Trophoblast cell (in vitro differentiated cells and primary cell): Measurements from ENCODE around the gene HEXB.
A peak's percentile ranks its signal among the peaks of the same experiment; 100 is the strongest.

Source experiments
- DNase-seq, 2 donors: peaks; one replicate each; pipeline ENCODE4 v3.0.0-alpha.2; 2016
- H2AFZ ChIP-seq: 2 replicates; pipeline ENCODE4 v1.6.1; 2013; ENCODE audit warnings: low read length, moderate library complexity, mild to moderate bottlenecking; ENCODE audit not compliant: insufficient read depth, poor library complexity
- H2AK5ac ChIP-seq: 2 replicates; pipeline ENCODE4 v1.6.1; 2013; ENCODE audit warnings: mild to moderate bottlenecking, low read length
- H2BK120ac ChIP-seq: 2 replicates; pipeline ENCODE4 v1.6.1; 2013; ENCODE audit warnings: low read length, mild to moderate bottlenecking, moderate library complexity; ENCODE audit not compliant: insufficient read depth, poor library complexity
- H2BK12ac ChIP-seq: 2 replicates; pipeline ENCODE4 v1.6.1; 2013; ENCODE audit warnings: mild to moderate bottlenecking, low read length, moderate library complexity
- H2BK5ac ChIP-seq: 2 replicates; pipeline ENCODE4 v1.6.1; 2013; ENCODE audit warnings: low read length, low read depth, moderate library complexity, mild to moderate bottlenecking; ENCODE audit not compliant: poor library complexity
- H3K14ac ChIP-seq: 2 replicates; pipeline ENCODE4 v1.6.1; 2013; ENCODE audit warnings: mild to moderate bottlenecking, low read length
- H3K18ac ChIP-seq: 2 replicates; pipeline ENCODE4 v1.6.1; 2013; ENCODE audit warnings: mild to moderate bottlenecking, low read length
- H3K23ac ChIP-seq: 2 replicates; pipeline ENCODE4 v1.6.1; 2013; ENCODE audit warnings: low read length
- H3K27ac ChIP-seq: 2 replicates; pipeline ENCODE4 v1.5.1; 2013; ENCODE audit warnings: low read depth, mild to moderate bottlenecking, inconsistent platforms, low read length, moderate library complexity
- H3K27me3 ChIP-seq: 2 replicates; pipeline ENCODE4 v1.6.1; 2013; ENCODE audit warnings: inconsistent platforms, mild to moderate bottlenecking, low read length, moderate library complexity; ENCODE audit not compliant: insufficient read depth
- H3K36me3 ChIP-seq, 2 experiments: 1 replicate in 1 of 2; 2 replicates in 1 of 2; pipeline ENCODE4 v1.6.1; 2013; ENCODE audit warnings: low read length in 2 of 2, mild to moderate bottlenecking in 2 of 2, moderate library complexity in 1 of 2; ENCODE audit not compliant: insufficient read depth in 2 of 2, control insufficient read depth in 1 of 2
- H3K4ac ChIP-seq: 2 replicates; pipeline ENCODE4 v1.6.1; 2013; ENCODE audit warnings: low read depth, mild to moderate bottlenecking, low read length, moderate library complexity
- H3K4me1 ChIP-seq, 2 experiments: 1 replicate in 1 of 2; 2 replicates in 1 of 2; pipeline ENCODE4 v1.6.1; 2013; ENCODE audit warnings: low read length in 2 of 2, mild to moderate bottlenecking in 2 of 2, moderate library complexity in 1 of 2; ENCODE audit not compliant: insufficient read depth in 2 of 2, control insufficient read depth in 1 of 2
- H3K4me2 ChIP-seq: 2 replicates; pipeline ENCODE4 v1.6.1; 2013; ENCODE audit warnings: inconsistent platforms, mild to moderate bottlenecking, low read length, moderate library complexity
- H3K4me3 ChIP-seq: 2 replicates; pipeline ENCODE4 v1.5.1; 2013; ENCODE audit warnings: mild to moderate bottlenecking, low read depth, low read length, inconsistent platforms
- H3K79me1 ChIP-seq: one replicate; pipeline ENCODE4 v1.6.1; 2013; ENCODE audit warnings: low read length
- H3K79me2 ChIP-seq: 2 replicates; pipeline ENCODE4 v1.6.1; 2013; ENCODE audit warnings: low read length, mild to moderate bottlenecking; ENCODE audit not compliant: control insufficient read depth, insufficient read depth, poor library complexity
- H3K9ac ChIP-seq: 2 replicates; pipeline ENCODE4 v1.6.1; 2013; ENCODE audit warnings: mild to moderate bottlenecking, low read length
- H3K9me3 ChIP-seq: 2 replicates; pipeline ENCODE4 v1.6.1; 2013; ENCODE audit warnings: low read depth, mild to moderate bottlenecking, control low read depth, inconsistent platforms, low read length; ENCODE audit not compliant: insufficient read depth
- H4K12ac ChIP-seq: 2 replicates; pipeline ENCODE4 v1.6.1; 2013; ENCODE audit warnings: low read depth, mild to moderate bottlenecking, low read length, moderate library complexity
- H4K8ac ChIP-seq: 2 replicates; pipeline ENCODE4 v1.6.1; 2013; ENCODE audit warnings: low read depth, mild to moderate bottlenecking, low read length, moderate library complexity
- H4K91ac ChIP-seq: one replicate; pipeline ENCODE4 v1.6.1; 2013; ENCODE audit warnings: low read depth, mild to moderate bottlenecking, low read length, moderate library complexity
- WGBS: extraction: QIAGEN DNeasy Blood & Tissue Kit; methylation state at CpG from one replicate; pipeline ENCODE4 v1.1.7; 2013; ENCODE audit warnings: missing lambda C conversion rate; ENCODE audit not compliant: insufficient read length, insufficient coverage; ENCODE audit errors: extremely low coverage; 5-methylcytosine and 5-hydroxymethylcytosine counted together

The HEXB gene

GRCh38 chr5:74647096-74647495, 37.9 kb upstream of the HEXB start:
- peak overlapping the region; percentile 39 for H2BK5ac ChIP-seq
- H3K4me2 ChIP-seq = no peak overlapping the region
- H3K9ac ChIP-seq = no peak overlapping the region
- no peak overlapping the region for H2AFZ ChIP-seq
- peak overlapping the region; percentile 53 for H2BK120ac ChIP-seq
- no peak overlapping the region for H3K18ac ChIP-seq
- H3K4ac ChIP-seq = no peak overlapping the region
- no peak for DNase-seq
- no peaks in the 10 kb centered on the region for H3K9me3 ChIP-seq
- no peaks in the 10 kb centered on the region for H3K36me3 ChIP-seq
- H4K12ac ChIP-seq = no peak overlapping the region
- H3K14ac ChIP-seq = no peak overlapping the region
- H3K23ac ChIP-seq = no peak overlapping the region
- no peaks in the 10 kb centered on the region for H3K27me3 ChIP-seq
- no peak overlapping the region for H2AK5ac ChIP-seq
- no peak overlapping the region for H4K8ac ChIP-seq
- H3K4me1 ChIP-seq = peaks cover 11 to 18% of the 10 kb centered on the region in 2 experiments
- no peak overlapping the region for H3K27ac ChIP-seq
- peaks cover 23% of the 10 kb centered on the region for H3K79me1 ChIP-seq
- H3K4me3 ChIP-seq = no peak overlapping the region
- peaks cover 4% of the 10 kb centered on the region for H3K79me2 ChIP-seq
- WGBS = no CpG with 5 or more reads among the region's 1 CpG
- peak overlapping the region; percentile 69 for H2BK12ac ChIP-seq
- H4K91ac ChIP-seq = peak overlapping the region; percentile 51

DNA sequence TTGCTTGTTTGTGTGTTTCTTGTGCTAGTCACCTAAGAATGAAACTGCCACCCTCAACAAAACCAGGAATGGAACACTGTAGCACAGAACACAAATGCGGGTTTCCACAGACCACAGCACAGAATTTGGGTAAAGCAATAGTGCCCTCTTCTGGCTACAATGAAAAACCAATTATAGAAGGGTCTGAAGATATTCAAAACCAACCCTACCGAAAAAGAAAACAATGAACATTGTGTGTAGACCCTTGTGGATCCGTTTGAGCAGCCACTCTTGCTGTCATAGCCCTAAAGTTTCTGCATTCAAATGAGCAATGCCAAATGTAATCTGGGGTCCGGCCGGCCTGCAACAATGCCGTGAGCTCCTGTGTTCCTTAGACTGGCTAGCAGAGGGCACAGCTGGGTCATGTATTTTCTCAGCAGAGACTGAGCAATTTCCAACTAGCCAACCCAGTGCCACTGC, 36.2 kb upstream of the HEXB start:
- WGBS = no CpG with 5 or more reads among the region's 6 CpGs
- no peak overlapping the region for H2AFZ ChIP-seq
- peaks cover 9% of the 10 kb centered on the region for H3K79me1 ChIP-seq
- no peaks in the 10 kb centered on the region for H3K27me3 ChIP-seq
- H3K4me1 ChIP-seq = peaks cover 1 to 4% of the 10 kb centered on the region in 2 experiments
- H3K4ac ChIP-seq = no peak overlapping the region
- H2BK120ac ChIP-seq = no peak overlapping the region
- H4K12ac ChIP-seq = no peak overlapping the region
- no peak overlapping the region for H2BK5ac ChIP-seq
- H2BK12ac ChIP-seq = no peak overlapping the region
- peaks cover 1% of the 10 kb centered on the region for H3K79me2 ChIP-seq
- no peak overlapping the region for H3K27ac ChIP-seq
- no peaks in the 10 kb centered on the region for H3K36me3 ChIP-seq
- H2AK5ac ChIP-seq = no peak overlapping the region
- H4K91ac ChIP-seq = peak overlapping the region; percentile 80
- H4K8ac ChIP-seq = no peak overlapping the region
- no peak overlapping the region for H3K4me3 ChIP-seq
- H3K23ac ChIP-seq = no peak overlapping the region
- H3K14ac ChIP-seq = no peak overlapping the region
- no peak overlapping the region for H3K18ac ChIP-seq
- no peak overlapping the region for H3K9ac ChIP-seq
- DNase-seq = peak; percentile 65 to 86
- H3K4me2 ChIP-seq = no peak overlapping the region
- no peaks in the 10 kb centered on the region for H3K9me3 ChIP-seq

DNA sequence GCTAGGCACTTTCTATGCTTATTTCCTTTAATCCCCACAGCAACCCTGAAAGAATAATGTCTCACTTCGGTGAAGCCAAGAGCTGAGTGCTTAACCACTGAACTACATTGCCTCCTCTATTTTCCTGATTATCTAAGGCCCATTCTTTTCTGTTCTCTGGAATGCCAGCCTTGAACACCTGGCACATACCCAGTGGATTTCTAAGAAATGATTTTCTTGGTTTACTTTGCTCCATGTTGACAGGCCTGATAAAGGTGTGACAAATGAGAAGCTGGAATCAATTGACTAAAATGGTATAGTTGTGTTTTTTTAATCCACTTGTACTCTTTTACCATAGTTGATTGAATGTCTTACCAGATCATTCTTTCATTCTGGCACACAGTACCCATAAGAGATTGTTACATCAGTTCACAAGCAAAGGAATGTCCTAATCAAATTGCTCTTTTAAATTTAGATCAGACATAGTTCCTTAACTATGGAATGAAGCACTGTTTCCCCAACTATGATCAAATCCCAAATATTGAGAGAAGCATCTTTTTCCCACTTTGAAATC, 35.5 kb upstream of the HEXB start:
- DNase-seq = no peak
- Histone ChIP-seq H3K27me3 (no peaks in the 10 kb centered on the region), H3K23ac (no peak overlapping the region), H3K4me1 (no peaks in the 10 kb centered on the region), H3K9ac (no peak overlapping the region), H3K27ac (no peak overlapping the region), H3K79me1 (peaks cover 5% of the 10 kb centered on the region), H4K91ac (no peak overlapping the region), H2BK12ac (no peak overlapping the region), H3K79me2 (no peaks in the 10 kb centered on the region), H3K18ac (no peak overlapping the region), H3K4me2 (no peak overlapping the region), H4K8ac (no peak overlapping the region), H2AFZ (no peak overlapping the region), H4K12ac (no peak overlapping the region), H2BK5ac (no peak overlapping the region), H3K14ac (no peak overlapping the region), H3K36me3 (no peaks in the 10 kb centered on the region), H3K4me3 (no peak overlapping the region), H2BK120ac (no peak overlapping the region), H2AK5ac (no peak overlapping the region), H3K4ac (no peak overlapping the region), H3K9me3 (no peaks in the 10 kb centered on the region)
- no CpG with 5 or more reads among the region's 1 CpG for WGBS

DNA sequence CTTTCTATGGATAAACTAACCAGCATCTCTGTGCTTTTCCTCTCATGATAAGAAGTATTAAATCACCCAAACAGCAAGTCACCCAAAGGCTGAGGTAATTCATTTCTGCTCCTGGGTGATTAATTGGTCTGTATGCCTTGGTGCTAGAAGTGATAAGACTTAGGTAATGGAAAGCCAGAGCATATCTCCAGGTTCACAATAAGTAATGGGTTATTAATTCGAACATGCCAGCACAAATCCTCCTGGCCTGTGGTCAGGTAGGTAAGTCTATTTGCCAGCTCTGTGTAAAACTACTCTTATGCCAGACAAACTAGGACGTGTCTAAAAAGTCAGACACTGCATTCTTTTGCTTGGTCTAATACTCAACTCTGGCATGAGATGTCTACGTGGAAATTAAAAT, 33.3 kb upstream of the HEXB start:
- no peaks in the 10 kb centered on the region for H3K27me3 ChIP-seq
- WGBS = no CpG with 5 or more reads among the region's 3 CpGs
- H3K79me2 ChIP-seq = no peaks in the 10 kb centered on the region
- H2AFZ ChIP-seq = no peak overlapping the region
- H3K4ac ChIP-seq = no peak overlapping the region
- H3K79me1 ChIP-seq = peaks cover 5% of the 10 kb centered on the region
- no peak overlapping the region for H2BK12ac ChIP-seq
- no peak overlapping the region for H2BK5ac ChIP-seq
- no peaks in the 10 kb centered on the region for H3K36me3 ChIP-seq
- no peak overlapping the region for H3K23ac ChIP-seq
- H2BK120ac ChIP-seq = no peak overlapping the region
- no peak overlapping the region for H4K12ac ChIP-seq
- no peak overlapping the region for H4K8ac ChIP-seq
- no peak for DNase-seq
- no peak overlapping the region for H3K27ac ChIP-seq
- no peak overlapping the region for H4K91ac ChIP-seq
- H3K18ac ChIP-seq = no peak overlapping the region
- no peak overlapping the region for H3K14ac ChIP-seq
- no peak overlapping the region for H3K9ac ChIP-seq
- no peaks in the 10 kb centered on the region for H3K4me1 ChIP-seq
- no peak overlapping the region for H3K4me2 ChIP-seq
- H3K9me3 ChIP-seq = peaks cover 3% of the 10 kb centered on the region
- H2AK5ac ChIP-seq = no peak overlapping the region
- no peak overlapping the region for H3K4me3 ChIP-seq
